Nephron (organoid): Measurements from ENCODE around the gene HS6ST3.
A peak's percentile ranks its signal among the peaks of the same experiment; 100 is the strongest.
"Not testable (repeated sequence)": the region's sequence is repeated elsewhere in the genome, so short reads cannot be mapped to it uniquely, and the experiment has no call there.

Experiments
- H3K27ac Mint-ChIP-seq, 3 experiments: 2 replicates each; pipeline ENCODE4 v1.8.0; 2020; ENCODE audit warnings: mixed read lengths in 3 of 3, mild to moderate bottlenecking in 2 of 3, moderate library complexity in 1 of 3
- H3K27me3 Mint-ChIP-seq: 2 replicates; pipeline ENCODE4 v1.8.0; 2021; ENCODE audit warnings: low read depth, mild to moderate bottlenecking, moderate library complexity, mixed read lengths
- H3K36me3 Mint-ChIP-seq: 2 replicates; pipeline ENCODE4 v1.8.0; 2020; ENCODE audit warnings: low read depth, mixed read lengths
- H3K4me1 Mint-ChIP-seq: 2 replicates; pipeline ENCODE4 v1.8.0; 2020; ENCODE audit warnings: mixed read lengths
- H3K4me3 Mint-ChIP-seq, 3 experiments: 2 replicates each; pipeline ENCODE4 v1.8.0; 2020; ENCODE audit warnings: mild to moderate bottlenecking in 3 of 3, mixed read lengths in 3 of 3, moderate library complexity in 2 of 3
- H3K9me3 Mint-ChIP-seq: 2 replicates; pipeline ENCODE4 v1.8.0; 2020; ENCODE audit warnings: mixed read lengths
- CTCF ChIP-seq, 3 experiments: fragments of 200-600 bp; sonication (generic); IDR thresholded peaks; one replicate each; pipeline ENCODE4 v1.5.0; 2021; ENCODE audit warnings: antibody characterized with exemption in 3 of 3; ENCODE audit not compliant: unreplicated experiment in 3 of 3

Gene HS6ST3

GRCh38 chr13:96112936-96113335 lies 23.0 kb downstream of the HS6ST3 start:
- Mint-ChIP-seq H3K4me1 (no peaks in the 10 kb centered on the region), H3K27ac (no peak overlapping the region), H3K9me3 (peaks cover 10% of the 10 kb centered on the region), H3K36me3 (no peaks in the 10 kb centered on the region), H3K4me3 (no peak overlapping the region), H3K27me3 (peaks cover 4% of the 10 kb centered on the region)
- no peak for TF ChIP-seq CTCF (IDR thresholded peaks at IDR 0.05; ENCODE audit: unreplicated experiment in 3 of 3)

GRCh38 chr13:96115368-96115767 lies 25.5 kb downstream of the HS6ST3 start:
- not testable (repeated sequence) for H3K27ac Mint-ChIP-seq, H3K9me3 Mint-ChIP-seq, H3K4me1 Mint-ChIP-seq, H3K27me3 Mint-ChIP-seq, H3K36me3 Mint-ChIP-seq, H3K4me3 Mint-ChIP-seq

- Mint-ChIP-seq H3K36me3 (no peaks in the 10 kb centered on the region), H3K27me3 (no peaks in the 10 kb centered on the region), H3K4me1 (no peaks in the 10 kb centered on the region), H3K27ac (no peak overlapping the region), H3K9me3 (no peaks in the 10 kb centered on the region), H3K4me3 (no peak overlapping the region)
- no peak for TF ChIP-seq CTCF (IDR thresholded peaks at IDR 0.05; ENCODE audit: unreplicated experiment in 3 of 3)
Measured at GRCh38 chr13:96119921-96120320, 30.0 kb downstream of the HS6ST3 start.

- H3K27ac Mint-ChIP-seq = no peak overlapping the region
- no peaks in the 10 kb centered on the region for H3K4me1 Mint-ChIP-seq
- TF ChIP-seq CTCF (IDR thresholded peaks at IDR 0.05; ENCODE audit: unreplicated experiment in 3 of 3) = no peak
- no peaks in the 10 kb centered on the region for H3K9me3 Mint-ChIP-seq
- H3K27me3 Mint-ChIP-seq = peaks cover 5% of the 10 kb centered on the region
- no peaks in the 10 kb centered on the region for H3K36me3 Mint-ChIP-seq
- H3K4me3 Mint-ChIP-seq = no peak overlapping the region
Measured at GRCh38 chr13:96130818-96131340, 41.0 kb downstream of the HS6ST3 start.

- Mint-ChIP-seq H3K4me3 (no peak overlapping the region), H3K9me3 (no peaks in the 10 kb centered on the region), H3K27ac (no peak overlapping the region), H3K36me3 (no peaks in the 10 kb centered on the region), H3K4me1 (no peaks in the 10 kb centered on the region), H3K27me3 (no peaks in the 10 kb centered on the region)
- TF ChIP-seq CTCF (IDR thresholded peaks at IDR 0.05; ENCODE audit: unreplicated experiment in 3 of 3) = peak in 2 of 3 experiments; percentile 21 to 38
Measured at GRCh38 chr13:96141032-96141431, 51.1 kb downstream of the HS6ST3 start.

GRCh38 chr13:96159725-96160124 lies 69.8 kb downstream of the HS6ST3 start:
- Mint-ChIP-seq H3K4me3 (no peak overlapping the region), H3K4me1 (no peaks in the 10 kb centered on the region), H3K9me3 (no peaks in the 10 kb centered on the region), H3K27me3 (peaks cover 4% of the 10 kb centered on the region), H3K27ac (no peak overlapping the region), H3K36me3 (no peaks in the 10 kb centered on the region)
- TF ChIP-seq CTCF (IDR thresholded peaks at IDR 0.05; ENCODE audit: unreplicated experiment in 3 of 3) = no peak
